Endothelial cell of hepatic sinusoid (primary cell): ENCODE measurements around the gene APC2.

ENCODE experiments used
- in situ Hi-C: cut with HindIII; loops from 2 replicates; pipeline ENCODE4 v1.10.0; 2017; ENCODE audit warnings: low sequenced_read_pairs

Gene APC2

DNA sequence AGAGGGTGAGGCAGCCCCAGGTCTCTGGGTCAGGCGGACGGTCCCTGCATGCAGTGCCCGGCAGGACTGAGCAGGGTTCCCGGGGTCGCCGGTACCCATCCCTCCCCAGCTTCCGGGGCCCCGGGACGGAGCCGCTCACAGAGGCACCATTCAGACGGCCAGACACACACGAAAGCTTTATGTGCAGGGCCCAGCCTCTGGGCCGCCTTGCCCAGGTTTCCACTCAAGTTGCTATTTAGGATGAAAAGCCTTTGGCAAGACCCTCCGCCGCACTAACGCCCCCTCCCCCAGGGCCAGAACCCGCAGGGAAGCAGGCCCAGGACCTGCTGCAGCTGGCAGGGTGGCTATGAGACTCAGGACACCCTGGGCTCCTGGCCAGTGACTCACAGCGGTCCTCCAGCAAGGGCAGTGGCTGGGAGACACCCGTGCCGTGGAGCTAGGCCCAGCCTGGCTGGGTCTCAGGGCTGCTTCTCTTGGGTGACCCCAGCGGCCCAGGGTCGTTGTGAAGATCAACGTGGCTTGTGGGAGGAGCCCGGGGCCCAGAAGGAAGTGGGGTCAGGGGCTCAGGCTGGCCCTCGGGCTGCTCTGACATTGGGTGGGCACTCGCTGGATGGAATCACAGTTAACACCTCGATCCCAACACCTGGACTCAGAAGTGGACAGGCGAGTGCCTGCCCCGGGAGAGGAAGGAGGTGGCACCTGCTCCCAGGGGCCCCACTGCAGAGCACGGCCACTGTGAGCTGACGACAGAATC is 24.3 kb downstream of the APC2 start:
- in situ Hi-C loops: loop anchor here (5.0 to 10.0 kb wide), 3 partner anchors 51 to 192 kb away; partner anchors contain the start of gene PLK5

DNA sequence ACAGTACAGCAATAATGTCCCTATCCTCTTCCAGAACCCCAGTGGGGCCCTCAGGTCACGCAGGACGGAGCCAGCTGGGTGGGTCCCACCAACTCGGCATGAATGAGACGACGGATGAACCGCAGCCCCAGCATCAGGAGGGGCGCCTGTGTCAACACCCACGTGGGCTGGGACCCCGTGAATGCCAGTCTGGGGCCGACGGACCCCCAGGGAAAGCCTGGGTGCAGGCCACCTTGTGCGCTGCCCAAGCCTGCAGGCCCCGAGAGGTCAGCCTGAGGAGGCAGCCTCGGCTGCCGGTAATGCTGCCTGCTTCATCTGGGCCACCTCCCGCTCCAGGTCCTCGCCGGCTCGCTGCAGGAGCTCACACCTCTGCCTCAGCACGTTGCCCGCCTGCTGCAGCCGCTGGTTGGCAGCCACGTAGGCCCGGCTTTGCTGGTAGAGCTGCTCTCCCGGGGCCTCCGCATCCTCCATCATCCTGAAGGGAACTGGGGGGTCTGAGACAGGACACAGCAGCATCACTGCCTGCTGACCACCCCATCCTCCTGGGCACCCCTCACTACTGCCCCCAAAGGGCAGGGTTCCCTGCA is 24.9 kb downstream of the APC2 start:
- in situ Hi-C loops: loop anchor here (5.0 to 10.0 kb wide), 3 partner anchors 50 to 193 kb away; partner anchors contain the start of gene PLK5

DNA sequence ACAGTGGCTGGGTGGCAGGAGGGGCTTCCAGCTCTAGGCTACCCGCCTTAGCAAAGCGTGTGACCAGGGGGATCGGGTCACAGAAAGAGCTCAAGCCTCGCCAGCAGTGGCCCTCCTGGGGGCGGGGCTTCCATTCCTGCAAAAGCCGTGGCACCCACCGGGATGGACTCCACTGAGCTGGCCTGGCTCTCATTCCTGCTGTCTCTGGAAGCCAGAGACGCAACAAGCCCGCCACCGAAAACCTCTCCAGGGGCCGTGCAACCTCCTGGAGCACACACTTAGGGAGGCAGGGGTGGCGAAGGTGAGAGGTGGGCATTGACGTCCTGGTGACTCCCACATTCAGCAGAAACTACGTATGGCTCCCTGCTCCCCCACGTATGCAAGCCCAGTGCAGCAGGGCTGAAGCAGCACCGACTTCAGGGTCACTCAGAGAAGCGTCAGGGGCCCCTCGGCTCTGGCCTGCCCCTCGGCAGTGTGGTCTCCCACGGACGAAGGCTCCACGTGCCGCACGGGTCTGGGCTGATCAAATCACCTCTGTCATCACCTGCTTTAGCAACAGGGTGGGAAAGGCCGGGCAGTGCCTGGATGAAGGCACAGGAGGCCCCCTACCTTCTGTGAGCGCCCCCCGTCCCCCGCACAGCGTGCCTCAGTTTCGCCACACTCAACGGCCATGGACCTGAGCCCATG is 26.0 kb downstream of the APC2 start:
- in situ Hi-C loops: loop anchor here (10.0 kb wide), 2 partner anchors 49 to 61 kb away; partner anchors contain the start of gene PLK5

DNA sequence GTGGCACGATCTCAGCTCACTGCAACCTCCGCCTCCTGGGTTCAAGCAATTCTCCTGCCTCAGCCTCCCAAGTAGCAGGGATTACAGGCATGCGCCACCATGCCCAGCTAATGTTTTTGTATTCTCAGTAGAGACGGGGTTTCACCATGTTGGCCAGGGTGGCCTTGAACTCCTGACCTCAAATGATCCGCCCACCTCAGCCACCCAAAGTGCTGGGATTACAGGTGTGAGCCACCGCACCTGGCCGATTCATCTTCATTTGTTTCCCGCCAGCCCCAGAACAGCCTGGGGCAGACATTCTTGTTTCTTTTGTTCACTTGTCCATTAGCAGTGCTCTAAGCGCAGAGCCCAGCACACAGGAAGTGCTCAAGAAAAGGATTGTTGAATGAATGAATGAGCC is 27.1 kb downstream of the APC2 start:
- in situ Hi-C loops: loop anchor here (10.0 kb wide), 2 partner anchors 48 to 62 kb away; partner anchors contain the start of gene PLK5

DNA sequence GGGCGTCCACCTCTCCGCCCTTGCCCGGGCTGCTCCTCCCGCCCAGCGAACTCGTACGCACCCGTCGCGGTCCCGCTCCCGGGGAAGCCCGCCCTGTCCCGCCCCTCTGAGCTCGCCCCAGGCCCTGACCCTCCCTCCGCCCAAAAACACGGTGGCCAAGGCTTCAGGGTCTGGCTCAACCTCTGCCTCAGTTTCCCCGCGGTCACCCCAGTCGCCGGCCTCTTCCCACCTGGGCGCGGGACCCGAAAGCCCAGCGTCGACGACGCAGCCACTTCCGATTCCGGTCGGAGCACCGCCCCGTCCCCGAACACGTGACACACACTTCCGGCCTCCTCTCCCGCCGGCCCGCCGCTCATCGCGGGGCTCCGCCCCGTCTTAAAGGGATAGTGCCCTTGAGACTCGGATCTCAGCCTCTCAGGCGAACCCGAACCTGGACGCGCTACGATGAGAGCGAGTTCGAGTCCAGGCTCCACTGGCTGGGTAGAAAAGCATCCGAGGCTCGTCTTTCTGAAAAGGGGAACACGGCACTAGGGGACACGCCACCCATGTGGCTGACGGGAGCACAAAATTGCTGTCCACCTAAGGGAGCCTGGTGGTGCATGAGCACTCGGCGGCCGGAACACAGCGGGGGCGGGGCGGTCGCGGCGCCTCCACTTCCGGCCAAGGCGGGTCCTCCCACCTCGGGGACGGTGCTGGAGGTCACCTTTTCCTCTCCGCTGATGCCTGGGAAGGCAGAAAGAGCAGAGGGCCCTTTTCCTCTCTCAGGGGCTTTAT is 29.2 kb downstream of the APC2 start, which contains the start of gene C19orf25:
C19orf25 (minus strand) TSS at position 282 of the 774 bp plus-strand sequence. CDS start 312 bp downstream, outside the sequence.
- in situ Hi-C loops: loop anchor here (10.0 kb wide), 2 partner anchors 46 to 64 kb away; partner anchors contain the start of gene PLK5

DNA sequence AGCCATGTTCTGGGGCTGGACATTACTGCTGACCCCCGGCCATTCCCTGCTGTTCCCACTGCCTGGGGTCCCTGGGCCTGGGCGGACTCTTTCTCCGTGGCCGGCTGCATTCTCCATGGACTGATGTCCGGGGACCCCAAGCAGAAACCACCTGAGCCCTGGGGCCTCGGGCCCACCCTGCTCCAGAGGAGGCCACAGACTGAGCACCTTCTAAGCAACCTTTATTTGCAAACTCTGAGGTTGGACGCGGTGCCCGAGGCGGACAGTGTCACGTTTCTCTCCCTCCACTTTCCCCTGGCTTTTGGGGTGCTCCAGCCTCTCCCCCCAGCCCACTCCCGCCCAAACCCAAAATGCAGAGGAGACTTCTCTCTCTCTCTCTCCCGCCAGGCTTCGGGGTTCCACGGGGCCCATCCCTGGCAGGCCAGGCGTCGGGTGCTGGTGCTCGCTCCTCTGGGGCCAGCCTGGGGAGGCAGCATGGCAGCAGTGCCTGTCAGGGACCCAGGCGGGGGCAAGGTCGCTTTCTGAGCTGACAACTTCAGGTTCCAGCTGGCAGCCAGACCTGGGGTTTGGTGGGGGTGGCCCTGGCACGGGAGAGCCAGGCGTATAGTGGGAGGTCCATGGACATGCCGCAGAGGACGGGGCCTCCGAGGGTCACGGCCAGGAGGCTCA is 31.4 kb downstream of the APC2 start:
- in situ Hi-C loops: no loop called here

DNA sequence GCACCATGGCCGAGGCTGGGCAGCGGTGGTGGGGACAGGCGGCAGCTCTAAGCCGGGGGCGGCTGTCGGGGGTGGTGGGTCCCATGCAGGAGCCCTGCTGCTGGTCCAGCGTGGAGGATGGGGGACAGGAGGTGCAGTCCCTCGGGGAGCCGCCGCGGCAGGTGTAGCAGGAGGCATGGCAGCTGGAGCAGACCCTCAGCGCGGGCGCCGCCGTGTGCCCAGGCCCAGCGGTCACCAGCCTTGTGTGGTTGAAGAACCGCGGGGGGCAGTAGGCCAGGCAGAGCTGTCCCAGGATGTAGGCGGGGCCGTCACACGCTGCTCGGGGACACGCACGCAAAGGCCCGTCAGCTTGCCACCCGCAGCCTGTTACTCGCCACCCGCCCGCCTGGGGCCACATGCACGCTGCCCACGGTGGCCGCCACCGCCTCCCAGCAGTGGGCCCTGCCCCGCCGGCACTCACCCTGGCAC is 32.0 kb downstream of the APC2 start:
- in situ Hi-C loops: no loop called here

DNA sequence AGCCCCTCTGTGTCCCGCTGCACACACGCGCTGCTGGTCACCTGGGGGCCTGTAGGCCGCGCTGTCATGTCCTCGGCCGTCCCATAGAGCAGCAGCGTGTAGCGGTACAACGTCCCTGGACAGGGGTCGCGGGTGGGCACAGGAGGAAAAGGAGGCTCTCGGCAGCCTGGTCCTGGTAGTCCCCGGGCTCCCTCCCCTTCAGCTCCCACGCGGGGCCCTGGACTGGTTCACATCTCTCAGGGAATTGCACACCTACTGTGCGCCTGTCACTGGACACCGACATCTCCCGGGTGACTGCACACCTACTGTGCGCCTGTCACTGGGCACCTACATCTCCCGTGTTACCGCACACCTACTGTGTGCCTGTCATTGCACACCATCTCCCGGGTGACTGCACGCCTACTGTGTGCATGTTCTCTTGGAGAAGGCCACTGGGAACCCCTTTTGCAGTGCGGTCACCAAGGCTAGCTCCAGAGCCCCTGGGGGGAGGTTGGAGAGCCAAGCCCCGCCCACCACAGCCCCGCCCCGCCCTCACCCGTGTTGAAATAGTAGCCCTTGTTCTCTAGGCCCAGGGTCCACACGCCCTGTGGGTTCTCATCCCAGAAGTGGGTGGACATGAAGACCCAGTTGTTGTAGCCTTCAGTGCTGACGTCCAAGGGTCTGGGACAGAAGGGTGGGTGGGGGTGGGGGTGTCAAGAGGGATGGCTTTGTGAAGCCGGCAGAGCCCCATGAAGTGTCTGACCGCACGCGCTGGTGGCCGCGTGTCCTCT is 32.6 kb downstream of the APC2 start:
- in situ Hi-C loops: no loop called here

DNA sequence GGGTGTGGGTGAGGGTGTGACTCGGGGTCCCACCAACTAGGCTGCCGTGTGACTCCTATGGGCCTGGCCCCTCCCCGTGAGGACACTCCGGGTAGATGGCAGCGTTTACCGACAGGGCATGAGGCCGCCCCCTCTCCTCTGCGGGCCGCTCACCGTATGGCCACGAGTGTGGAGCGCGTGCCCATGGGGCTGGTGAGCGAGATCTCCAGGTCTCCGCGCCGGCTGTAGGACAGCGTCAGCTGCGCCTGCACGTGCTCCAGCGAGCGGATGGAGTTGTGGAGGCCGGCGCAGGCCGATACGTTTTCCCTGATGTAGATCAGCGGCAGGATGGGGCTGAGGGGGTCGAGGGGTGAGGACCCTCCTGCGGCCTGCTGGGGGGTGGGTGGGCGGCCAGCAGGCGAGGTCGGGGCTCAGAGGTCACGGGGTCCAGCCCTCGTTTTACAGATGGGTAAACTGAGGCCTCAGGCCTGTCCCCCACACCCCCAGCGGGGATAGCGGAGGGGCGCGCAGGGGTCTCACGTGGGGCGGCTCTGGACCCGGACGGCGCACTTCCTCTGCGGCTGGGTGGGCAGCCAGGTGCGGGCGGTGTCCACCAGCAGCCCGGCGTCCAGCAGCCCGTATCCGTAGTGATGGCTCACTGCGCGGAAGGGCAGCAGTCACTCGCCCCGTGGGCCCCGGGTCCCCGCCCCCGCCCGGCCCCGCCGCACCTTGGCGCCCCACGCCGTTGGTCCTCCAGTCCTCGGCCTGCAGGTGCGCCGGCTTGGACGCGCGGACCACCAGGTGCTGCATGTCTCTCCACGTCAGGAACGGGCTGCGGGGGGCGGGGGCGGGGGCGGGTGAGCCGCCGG is 33.4 kb downstream of the APC2 start:
- in situ Hi-C loops: no loop called here

DNA sequence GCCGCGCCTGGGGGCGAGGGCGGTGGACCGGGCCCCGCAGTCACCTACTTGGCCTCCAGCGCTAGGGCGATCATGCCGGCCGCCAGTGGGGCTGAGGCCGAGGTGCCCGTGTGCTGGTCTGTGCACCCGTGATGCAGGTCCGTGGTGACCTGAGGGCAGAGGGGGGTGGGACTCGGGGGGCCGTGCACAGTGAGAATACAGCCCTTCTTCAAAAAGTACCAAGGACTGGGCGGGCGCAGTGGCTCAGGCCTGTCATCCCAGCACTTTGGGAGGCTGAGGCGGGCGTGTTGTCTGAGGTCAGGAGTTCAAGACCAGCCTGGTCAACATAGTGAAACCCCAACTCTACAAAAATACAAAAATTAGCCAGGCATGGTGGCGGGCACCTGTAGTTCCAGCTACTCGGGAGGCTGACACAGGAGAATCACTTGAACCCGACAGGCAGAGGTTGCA is 34.1 kb downstream of the APC2 start:
- in situ Hi-C loops: no loop called here

DNA sequence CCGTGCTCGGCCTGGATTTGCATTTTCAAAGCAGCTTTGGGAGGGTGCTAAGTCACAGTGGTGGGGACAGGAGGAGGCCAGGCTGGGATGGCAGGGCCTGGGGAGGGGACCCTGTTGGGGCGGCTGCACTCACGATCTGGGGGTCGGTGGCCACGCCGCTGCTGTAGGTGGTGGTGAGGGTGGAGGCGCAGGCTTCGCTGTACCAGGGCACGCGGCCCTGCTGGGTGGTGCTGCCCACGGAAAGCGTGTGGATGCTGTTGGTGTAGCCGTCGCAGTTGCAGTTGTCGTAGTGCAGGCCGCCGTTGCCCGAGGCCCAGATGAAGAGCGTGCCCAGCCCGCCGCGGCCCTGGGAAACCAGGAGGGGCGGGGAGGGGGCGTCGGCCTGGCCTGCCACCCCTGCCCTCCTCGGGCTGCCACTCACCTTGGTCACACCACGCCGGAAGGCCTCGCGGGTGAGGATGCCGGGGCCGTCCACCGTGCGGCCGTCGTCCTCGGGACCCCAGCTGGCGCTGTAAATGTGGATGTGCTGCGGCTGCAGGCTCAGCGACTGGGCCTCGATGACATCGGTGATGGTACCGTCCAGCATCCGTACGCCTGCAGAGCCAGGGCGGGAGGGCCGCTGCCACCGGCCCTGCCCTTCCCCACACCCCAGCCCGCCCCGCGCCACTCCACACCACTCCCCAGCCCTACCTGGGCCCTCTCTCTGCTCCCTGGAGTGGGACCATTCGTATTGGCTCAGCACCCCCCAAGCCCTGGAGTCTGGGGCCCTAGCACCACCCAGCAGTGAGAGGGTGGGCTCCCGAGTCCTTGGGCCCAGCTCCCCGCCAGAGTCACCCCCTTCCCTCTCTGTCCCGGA is 37.0 kb downstream of the APC2 start:
- in situ Hi-C loops: no loop called here

DNA sequence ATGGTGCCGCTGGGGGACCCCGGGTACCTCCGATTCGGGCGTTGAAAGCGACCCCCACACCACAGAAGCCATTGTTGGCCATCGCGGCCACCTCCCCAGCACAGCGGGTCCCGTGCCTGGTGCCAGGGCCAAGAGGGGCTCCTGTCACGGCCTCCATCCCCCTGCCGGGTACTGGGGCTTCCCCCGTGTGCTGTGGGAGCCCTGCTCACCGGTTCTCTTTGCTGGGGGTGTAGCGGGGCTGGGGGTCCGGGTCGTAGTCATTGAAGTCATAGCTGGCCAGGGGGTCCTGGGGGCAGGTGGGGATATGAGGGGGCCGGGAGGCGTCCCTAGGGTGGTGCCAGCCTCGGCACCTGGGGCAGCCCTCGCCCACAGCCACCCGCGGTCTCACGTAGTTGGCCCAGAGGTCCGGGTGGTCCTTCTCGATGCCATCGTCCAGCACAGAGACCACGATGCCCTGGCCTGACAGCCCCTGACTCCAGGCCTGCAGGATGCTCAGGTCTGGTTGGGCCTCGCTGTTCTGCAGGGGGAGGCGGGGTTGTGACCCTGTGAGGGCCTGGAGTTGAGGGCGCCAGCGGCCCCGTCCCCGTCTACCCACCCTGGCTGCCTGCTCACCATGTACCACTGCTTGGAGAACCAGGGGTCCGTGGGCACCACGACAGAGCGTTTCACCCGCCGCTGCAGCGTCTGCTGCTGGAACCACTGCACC is 37.8 kb downstream of the APC2 start:
- in situ Hi-C loops: no loop called here

DNA sequence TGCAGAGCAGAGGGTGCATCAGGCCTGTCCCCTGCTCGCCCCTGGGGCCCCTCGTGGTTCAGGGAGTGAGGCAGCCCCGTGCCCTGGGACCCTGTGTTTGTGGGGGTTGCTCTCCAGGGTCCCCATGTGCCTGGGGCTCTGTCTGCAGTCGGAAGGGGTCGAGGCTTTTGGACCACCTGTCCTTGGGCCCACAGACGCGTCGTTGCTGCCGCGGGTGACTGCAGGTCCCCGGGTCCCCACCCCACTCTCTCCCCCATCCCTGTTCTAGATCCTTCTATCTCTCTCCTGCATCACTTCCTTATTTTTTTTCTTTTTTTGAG is 38.3 kb downstream of the APC2 start:
- in situ Hi-C loops: no loop called here

DNA sequence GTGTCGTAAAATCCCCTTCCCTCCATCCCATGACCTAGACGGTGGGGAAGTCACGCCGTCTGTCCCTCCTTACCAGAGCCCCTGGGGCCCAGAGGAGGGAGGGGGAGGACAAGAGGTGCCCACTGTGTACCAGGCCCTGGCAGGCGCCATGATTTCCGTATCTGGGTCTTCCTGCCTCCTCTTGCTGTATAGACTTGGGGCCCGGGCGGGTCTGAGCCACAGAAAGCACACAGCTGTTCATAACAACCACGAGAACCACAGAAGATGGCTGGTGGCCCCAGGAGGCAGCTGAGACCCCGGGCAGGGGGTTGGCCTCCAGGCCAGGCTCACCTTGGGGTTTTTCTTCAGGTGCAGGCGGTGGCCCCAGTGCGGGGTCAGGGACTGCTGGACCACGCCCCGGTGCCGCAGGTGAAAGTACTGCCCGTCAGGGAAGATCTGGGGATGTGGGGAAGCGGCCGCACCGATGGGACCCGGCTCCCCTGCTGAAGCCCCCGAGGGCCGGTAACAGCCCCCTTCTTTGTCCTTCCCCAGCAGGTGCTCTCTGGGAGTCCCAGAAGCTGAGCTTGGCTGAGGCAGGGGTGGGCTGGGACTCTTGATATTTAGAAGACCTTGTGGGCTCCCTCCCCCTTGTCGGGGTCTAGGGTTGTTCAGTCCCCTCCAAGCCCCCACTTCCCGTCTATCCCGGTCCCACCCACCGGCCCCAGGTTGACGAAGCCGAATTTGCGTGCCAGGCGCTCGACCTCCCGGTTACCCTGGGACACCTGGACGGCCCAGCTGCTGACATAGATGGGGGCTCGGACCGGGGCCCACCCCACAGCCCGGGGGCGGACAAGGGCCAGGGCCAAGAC is 39.8 kb downstream of the APC2 start:
- in situ Hi-C loops: no loop called here

DNA sequence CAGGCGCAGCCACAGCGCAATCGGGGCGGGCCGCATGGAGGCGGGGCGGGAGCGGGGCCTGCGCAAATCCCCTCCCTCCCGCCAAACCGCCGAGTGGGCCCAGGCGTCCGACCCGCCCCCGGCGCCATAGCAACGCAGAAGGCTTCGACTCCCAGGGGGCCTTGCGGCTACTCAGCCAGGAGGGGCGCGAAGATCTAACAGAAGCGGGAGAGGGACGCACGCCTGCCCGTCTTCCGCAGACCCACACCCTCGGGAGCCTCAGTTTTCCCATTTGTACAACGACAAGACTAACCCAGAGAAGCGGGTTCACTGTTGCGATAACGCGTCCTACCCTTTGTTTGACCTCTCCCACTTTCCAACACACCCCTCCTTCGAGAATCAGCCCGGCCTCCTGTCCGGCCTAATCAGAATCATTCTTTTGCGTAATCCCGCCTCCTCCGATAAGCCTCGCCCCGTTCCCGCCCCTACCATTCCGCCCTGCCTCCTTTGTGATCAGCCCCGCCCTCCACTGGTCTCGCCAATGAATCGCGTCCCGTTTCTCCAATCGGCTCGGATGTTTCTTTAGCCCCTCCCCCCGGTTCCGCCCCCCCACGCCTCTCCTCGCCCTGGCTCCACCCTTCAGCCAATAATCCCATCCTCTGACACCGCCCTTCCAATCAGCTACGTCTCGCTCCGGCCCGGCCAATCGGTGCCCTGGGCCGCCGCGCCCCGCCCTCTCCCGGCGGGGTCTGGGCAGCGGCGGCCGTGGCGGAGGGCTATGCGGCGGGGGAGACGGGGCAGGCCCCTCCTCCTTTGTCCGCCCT is 40.6 kb downstream of the APC2 start, which contains the start of gene PCSK4:
PCSK4 (minus strand) TSS at position 40 of the 803 bp plus-strand sequence; CDS start at position 36, 4 bp downstream.
- in situ Hi-C loops: no loop called here
